GM12878 (cell line): Measurements from ENCODE around the gene ADAM19. TPM values are rescaled to one million over a fixed set of nuclear protein-coding genes. Genes with fewer than 3 reads are reported as not detected.

Source experiments
- ATAC-seq: fragments of 200-7000 bp; cut with Tn5 transposase; 3 replicates; pipeline ENCODE4 v1.9.1; 2020; ENCODE audit warnings: mild to moderate bottlenecking, moderate library complexity
- BruUV-seq: library from RNA; stranded (reverse); fragments of 400-500 nt; replicated peaks from 2 replicates; lab custom pipeline; 2021; lab: Mats Ljungman, UMichigan
- CTCF ChIA-PET: fragments of 300-600 bp; sonication (Branson Sonifier 250); formaldehyde crosslinking; extraction: SDS; loops from one replicate; lab custom pipeline; 2021; ENCODE audit warnings: inconsistent platforms; lab: Yijun Ruan, JAX
- POLR2A ChIA-PET: fragments of 350-600 bp; formaldehyde crosslinking; extraction: SDS; loops from one replicate; lab custom pipeline; 2021; ENCODE audit warnings: inconsistent platforms; lab: Charles Lee
- RAD21 ChIA-PET: fragments of 300-600 bp; sonication (Branson Sonifier 250); formaldehyde crosslinking; loops from one replicate; lab custom pipeline; 2023; ENCODE audit warnings: antibody characterized with exemption; ENCODE audit not compliant: unreplicated experiment; lab: Charles Lee
- SMC1A ChIA-PET: fragments of 300-600 bp; sonication (Branson Sonifier 250); formaldehyde crosslinking; loops from one replicate; lab custom pipeline; 2023; ENCODE audit not compliant: unreplicated experiment, uncharacterized antibody; lab: Charles Lee
- DNase-seq: peaks from one replicate; pipeline ENCODE4 v3.0.0-alpha.2; 2011; ENCODE audit warnings: low read depth, low spot score
- FAIRE-seq: peaks from 3 replicates; lab custom pipeline; 2011; peaks lifted over from hg19 to GRCh38; lab: Jason Lieb, UNC
- H2AFZ ChIP-seq: 2 replicates; pipeline ENCODE4 v1.6.0; 2011; ENCODE audit warnings: low read depth, low read length, control low read depth; ENCODE audit not compliant: control insufficient read depth
- H3K27ac ChIP-seq: 2 replicates; pipeline ENCODE4 v1.5.1; 2011; ENCODE audit warnings: control low read depth; ENCODE audit not compliant: control insufficient read depth, insufficient read depth
- H3K27me3 ChIP-seq, 2 experiments: replicated peaks in 1 of 2; 2 replicates each; pipeline versions ENCODE4 v1.6.0 to v1.6.1; 2011; ENCODE audit warnings: low read length in 1 of 2; ENCODE audit not compliant: control insufficient read depth in 2 of 2, insufficient read depth in 2 of 2
- H3K36me3 ChIP-seq, 2 experiments: 2 replicates each; pipeline ENCODE4 v1.5.1; 2011; ENCODE audit warnings: low read length in 1 of 2; ENCODE audit not compliant: control insufficient read depth in 2 of 2, insufficient read depth in 2 of 2
- H3K4me1 ChIP-seq: 2 replicates; pipeline ENCODE4 v1.6.1; 2011; ENCODE audit warnings: mild to moderate bottlenecking, low read length, moderate library complexity, mixed read lengths; ENCODE audit not compliant: control insufficient read depth, insufficient read depth
- H3K4me2 ChIP-seq: 2 replicates; pipeline ENCODE4 v1.6.0; 2011; ENCODE audit warnings: control low read depth; ENCODE audit not compliant: control insufficient read depth, insufficient read depth
- H3K4me3 ChIP-seq: fragments of 200-600 bp; sonication (generic); 2 replicates; pipeline ENCODE4 v1.5.1; 2016
- H3K79me2 ChIP-seq: 2 replicates; pipeline ENCODE4 v1.6.0; 2011; ENCODE audit warnings: low read length; ENCODE audit not compliant: control insufficient read depth, insufficient read depth
- H3K9ac ChIP-seq: 2 replicates; pipeline ENCODE4 v1.8.0; 2011; ENCODE audit warnings: low read length, control low read depth, mixed read lengths; ENCODE audit not compliant: control insufficient read depth, insufficient read depth
- H3K9me3 ChIP-seq: replicated peaks from 3 replicates; pipeline ENCODE4 v1.5.1; 2011; ENCODE audit warnings: mild to moderate bottlenecking, low read length; ENCODE audit not compliant: control insufficient read depth, insufficient read depth
- H4K20me1 ChIP-seq: 2 replicates; pipeline ENCODE4 v1.6.0; 2011; ENCODE audit not compliant: control insufficient read depth, insufficient read depth
- ATF7 ChIP-seq: fragments of 450-650 bp; IDR thresholded peaks from 2 replicates; pipeline ENCODE4 v1.6.1; 2016; ENCODE audit warnings: low read depth, mild to moderate bottlenecking
- BACH1 ChIP-seq: fragments of 450-650 bp; IDR thresholded peaks from 2 replicates; pipeline ENCODE4 v1.6.1; 2017; ENCODE audit warnings: mild to moderate bottlenecking, borderline replicate concordance
- CREM ChIP-seq: IDR thresholded peaks from 2 replicates; pipeline ENCODE4 v1.6.1; 2014; ENCODE audit warnings: antibody characterized with exemption, low read depth
- ETV6 ChIP-seq, 2 experiments: fragments of 450-650 bp in 1 of 2; IDR thresholded peaks in 1 of 2; conservative IDR thresholded peaks in 1 of 2; 2 replicates each; pipeline ENCODE4 v1.6.1; 2014; ENCODE audit warnings: antibody characterized with exemption in 1 of 2, borderline replicate concordance in 1 of 2, low read depth in 1 of 2, mild to moderate bottlenecking in 1 of 2, moderate library complexity in 1 of 2
- HDGF ChIP-seq: fragments of 450-650 bp; IDR thresholded peaks from 2 replicates; pipeline ENCODE4 v1.6.1; 2016; ENCODE audit warnings: antibody characterized with exemption
- MTA2 ChIP-seq: fragments of 450-650 bp; IDR thresholded peaks from 2 replicates; pipeline ENCODE4 v1.6.1; 2016; ENCODE audit warnings: low read depth, mild to moderate bottlenecking, moderate library complexity
- NFYB ChIP-seq: IDR thresholded peaks from 2 replicates; pipeline ENCODE4 v1.6.1; 2011; ENCODE audit warnings: low read depth, mild to moderate bottlenecking, low read length, improper control_type of control experiment, moderate library complexity; ENCODE audit not compliant: insufficient read depth
- NR2C1 ChIP-seq: fragments of 450-650 bp; IDR thresholded peaks from 2 replicates; pipeline ENCODE4 v1.6.1; 2017; ENCODE audit warnings: antibody characterized with exemption, mild to moderate bottlenecking, moderate library complexity
- PAX5 ChIP-seq: IDR thresholded peaks from 2 replicates; pipeline ENCODE4 v1.6.1; 2011; ENCODE audit warnings: low read depth, low read length, borderline replicate concordance
- RUNX3 ChIP-seq: IDR thresholded peaks from 2 replicates; pipeline ENCODE4 v1.6.1; 2012; ENCODE audit warnings: low read length, inconsistent platforms
- SPI1 ChIP-seq: IDR thresholded peaks from 2 replicates; pipeline ENCODE4 v1.6.1; 2011; ENCODE audit warnings: low read depth, mild to moderate bottlenecking, low read length, moderate library complexity, borderline replicate concordance; ENCODE audit not compliant: insufficient read depth
- TCF12 ChIP-seq: IDR thresholded peaks from 2 replicates; pipeline ENCODE4 v1.6.1; 2011; ENCODE audit warnings: low read depth, mild to moderate bottlenecking, low read length
- TCF3 ChIP-seq: IDR thresholded peaks from 2 replicates; pipeline ENCODE4 v1.6.1; 2012; ENCODE audit warnings: low read depth, mild to moderate bottlenecking, low read length, borderline replicate concordance; ENCODE audit not compliant: insufficient read depth
- ZNF217 ChIP-seq: fragments of 450-650 bp; IDR thresholded peaks from 2 replicates; pipeline ENCODE4 v1.6.1; 2017; ENCODE audit warnings: antibody characterized with exemption, mild to moderate bottlenecking
- WGBS: methylation state at CpG from one replicate; pipeline ENCODE4 v1.1.6; 2016; ENCODE audit warnings: low lambda C conversion rate; ENCODE audit not compliant: insufficient replicate concordance, insufficient coverage; ENCODE audit errors: missing lambda C conversion rate; 5-methylcytosine and 5-hydroxymethylcytosine counted together
- in situ Hi-C: fragments of 300-500 bp; cut with MboI; formaldehyde crosslinking; loops from 9 replicates; pipeline ENCODE4 v1.14.3; 2018; ENCODE audit warnings: mixed read lengths
- intact Hi-C: fragments of 100-400 bp; cut with micrococcal nuclease; formaldehyde crosslinking; loops from one replicate; pipeline ENCODE4 v1.14.2; 2022; ENCODE audit not compliant: unreplicated experiment
- polyA plus RNA-seq, 11 experiments: library from polyadenylated mRNA; depleted of rRNA in 4 of 11; unstranded in 6 of 11; stranded (reverse) in 5 of 11; fragments of >200 nt; fragmentation: Nextera tagmentation in 4 of 11; fragmentation: Illumina TruSeq in 1 of 11; extraction: Ambion mirVana in 4 of 11; extraction: Trizol in 1 of 11; gene quantifications; 1 replicate in 1 of 11; 2 replicates in 10 of 11; pipeline versions ENCODE4 v1.2.1 to v1.2.3, GENCODE V29; 2011 to 2016; ENCODE audit warnings: inconsistent platforms in 2 of 11, missing spikeins in 2 of 11, low read depth in 1 of 11
- total RNA-seq, 4 experiments: library from RNA; depleted of rRNA in 3 of 4; stranded (reverse); fragments of >200 nt in 3 of 4; fragmentation: Illumina TruSeq in 1 of 4; extraction: Trizol in 1 of 4; gene quantifications; 2 replicates each; pipeline versions ENCODE4 v1.2.1 to v1.2.3, GENCODE V29; 2013 to 2021
- TF ChIP-seq, protein P1 (sequence below): fragments of 150-350 bp; IDR thresholded peaks from 2 replicates; pipeline ENCODE4 v1.6.1; 2016; ENCODE audit warnings: low read depth, low read length
- TF ChIP-seq, protein P2 (sequence below): IDR thresholded peaks from 2 replicates; pipeline ENCODE4 v1.6.1; 2011; ENCODE audit warnings: borderline replicate concordance, low read depth, mild to moderate bottlenecking, moderate library complexity, low read length; ENCODE audit not compliant: insufficient read depth, poor library complexity, severe bottlenecking
- TF ChIP-seq, protein P3 (sequence below): fragments of 450-650 bp; IDR thresholded peaks from 2 replicates; pipeline ENCODE4 v1.6.1; 2017; ENCODE audit warnings: antibody characterized with exemption, mild to moderate bottlenecking, moderate library complexity

The ADAM19 gene
- total and polyA plus RNA-seq, 10 of the 15 experiments (the other 5 are each of a cell fraction or from before 2014, with no cell fraction given), result 16.0 to 92.8 (median 44.7) TPM

- intact Hi-C loops, result no loop called here
- Histone ChIP-seq H3K4me1 (peaks cover 63% of the 10 kb centered on the region), H3K9me3 (no peaks in the 10 kb centered on the region; the same call in 2 of the 3 replicates), H2AFZ (peak overlapping the region; percentile 16; the same call in 1 of the 2 replicates), H3K79me2 (no peaks in the 10 kb centered on the region), H4K20me1 (no peaks in the 10 kb centered on the region), H3K4me3 (no peak overlapping the region), H3K27ac (peak overlapping the region; percentile 49), H3K4me2 (0 out of 2 replicates have a peak overlapping the region, but pooled peaks have one; percentile 12), H3K36me3 (no peaks in the 10 kb centered on the region), H3K9ac (no peak overlapping the region), H3K27me3 (no peaks in the 10 kb centered on the region)
- FAIRE-seq (peak; percentile 13), ATAC-seq (peak; percentile 75), DNase-seq (no peak)
- SMC1A ChIA-PET, result interaction anchor here (0.8 kb wide), 1 partner anchor 31 kb away, joined by 4 read pairs; no protein-coding TSS in a partner anchor
- in situ Hi-C loops, result no loop called here
- no TSS peak for BruUV-seq
- RAD21 ChIA-PET, result interaction anchor here (0.6 kb wide), 1 partner anchor 8 kb away, joined by 3 read pairs; no protein-coding TSS in a partner anchor
- CTCF ChIA-PET, result no interaction called here
- 4% methylated on average over 4 of the region's 4 CpGs for WGBS
- POLR2A ChIA-PET, result interaction anchor here (1.0 kb wide), 1 partner anchor 10 kb away, joined by 4 read pairs; no protein-coding TSS in a partner anchor
- peak; percentile 86 for TF ChIP-seq MTA2
- peak in 1 of 2 experiments; percentile 93; a peak in 2 of 4 replicates for TF ChIP-seq ETV6 (conservative IDR thresholded peaks at IDR 0.05 in 1 of 2, IDR thresholded peaks at IDR 0.05 in 1 of 2; ENCODE audit: borderline replicate concordance in 1 of 2, low read depth in 1 of 2)
- peak; percentile 77 for TF ChIP-seq ATF7
- TF ChIP-seq ZNF217, result peak; percentile 55
- no peak for TF ChIP-seq TCF3
- TF ChIP-seq PAX5, result peak; percentile 83; the same call in 1 of the 2 replicates
- no peak for TF ChIP-seq NR2C1
- TF ChIP-seq, protein P1, sequence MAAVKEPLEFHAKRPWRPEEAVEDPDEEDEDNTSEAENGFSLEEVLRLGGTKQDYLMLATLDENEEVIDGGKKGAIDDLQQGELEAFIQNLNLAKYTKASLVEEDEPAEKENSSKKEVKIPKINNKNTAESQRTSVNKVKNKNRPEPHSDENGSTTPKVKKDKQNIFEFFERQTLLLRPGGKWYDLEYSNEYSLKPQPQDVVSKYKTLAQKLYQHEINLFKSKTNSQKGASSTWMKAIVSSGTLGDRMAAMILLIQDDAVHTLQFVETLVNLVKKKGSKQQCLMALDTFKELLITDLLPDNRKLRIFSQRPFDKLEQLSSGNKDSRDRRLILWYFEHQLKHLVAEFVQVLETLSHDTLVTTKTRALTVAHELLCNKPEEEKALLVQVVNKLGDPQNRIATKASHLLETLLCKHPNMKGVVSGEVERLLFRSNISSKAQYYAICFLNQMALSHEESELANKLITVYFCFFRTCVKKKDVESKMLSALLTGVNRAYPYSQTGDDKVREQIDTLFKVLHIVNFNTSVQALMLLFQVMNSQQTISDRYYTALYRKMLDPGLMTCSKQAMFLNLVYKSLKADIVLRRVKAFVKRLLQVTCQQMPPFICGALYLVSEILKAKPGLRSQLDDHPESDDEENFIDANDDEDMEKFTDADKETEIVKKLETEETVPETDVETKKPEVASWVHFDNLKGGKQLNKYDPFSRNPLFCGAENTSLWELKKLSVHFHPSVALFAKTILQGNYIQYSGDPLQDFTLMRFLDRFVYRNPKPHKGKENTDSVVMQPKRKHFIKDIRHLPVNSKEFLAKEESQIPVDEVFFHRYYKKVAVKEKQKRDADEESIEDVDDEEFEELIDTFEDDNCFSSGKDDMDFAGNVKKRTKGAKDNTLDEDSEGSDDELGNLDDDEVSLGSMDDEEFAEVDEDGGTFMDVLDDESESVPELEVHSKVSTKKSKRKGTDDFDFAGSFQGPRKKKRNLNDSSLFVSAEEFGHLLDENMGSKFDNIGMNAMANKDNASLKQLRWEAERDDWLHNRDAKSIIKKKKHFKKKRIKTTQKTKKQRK, result no peak
- peak; percentile 95 for TF ChIP-seq HDGF
- no peak for TF ChIP-seq NFYB
- peak; percentile 54; the same call in 1 of the 2 replicates for TF ChIP-seq TCF12
- TF ChIP-seq CREM, result peak; percentile 59; the same call in 1 of the 2 replicates
- peak; percentile 36; the same call in 1 of the 2 replicates for TF ChIP-seq BACH1
- TF ChIP-seq, protein P2, sequence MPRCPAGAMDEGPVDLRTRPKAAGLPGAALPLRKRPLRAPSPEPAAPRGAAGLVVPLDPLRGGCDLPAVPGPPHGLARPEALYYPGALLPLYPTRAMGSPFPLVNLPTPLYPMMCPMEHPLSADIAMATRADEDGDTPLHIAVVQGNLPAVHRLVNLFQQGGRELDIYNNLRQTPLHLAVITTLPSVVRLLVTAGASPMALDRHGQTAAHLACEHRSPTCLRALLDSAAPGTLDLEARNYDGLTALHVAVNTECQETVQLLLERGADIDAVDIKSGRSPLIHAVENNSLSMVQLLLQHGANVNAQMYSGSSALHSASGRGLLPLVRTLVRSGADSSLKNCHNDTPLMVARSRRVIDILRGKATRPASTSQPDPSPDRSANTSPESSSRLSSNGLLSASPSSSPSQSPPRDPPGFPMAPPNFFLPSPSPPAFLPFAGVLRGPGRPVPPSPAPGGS, result no peak
- peak; percentile 45 for TF ChIP-seq RUNX3
- TF ChIP-seq, protein P3, sequence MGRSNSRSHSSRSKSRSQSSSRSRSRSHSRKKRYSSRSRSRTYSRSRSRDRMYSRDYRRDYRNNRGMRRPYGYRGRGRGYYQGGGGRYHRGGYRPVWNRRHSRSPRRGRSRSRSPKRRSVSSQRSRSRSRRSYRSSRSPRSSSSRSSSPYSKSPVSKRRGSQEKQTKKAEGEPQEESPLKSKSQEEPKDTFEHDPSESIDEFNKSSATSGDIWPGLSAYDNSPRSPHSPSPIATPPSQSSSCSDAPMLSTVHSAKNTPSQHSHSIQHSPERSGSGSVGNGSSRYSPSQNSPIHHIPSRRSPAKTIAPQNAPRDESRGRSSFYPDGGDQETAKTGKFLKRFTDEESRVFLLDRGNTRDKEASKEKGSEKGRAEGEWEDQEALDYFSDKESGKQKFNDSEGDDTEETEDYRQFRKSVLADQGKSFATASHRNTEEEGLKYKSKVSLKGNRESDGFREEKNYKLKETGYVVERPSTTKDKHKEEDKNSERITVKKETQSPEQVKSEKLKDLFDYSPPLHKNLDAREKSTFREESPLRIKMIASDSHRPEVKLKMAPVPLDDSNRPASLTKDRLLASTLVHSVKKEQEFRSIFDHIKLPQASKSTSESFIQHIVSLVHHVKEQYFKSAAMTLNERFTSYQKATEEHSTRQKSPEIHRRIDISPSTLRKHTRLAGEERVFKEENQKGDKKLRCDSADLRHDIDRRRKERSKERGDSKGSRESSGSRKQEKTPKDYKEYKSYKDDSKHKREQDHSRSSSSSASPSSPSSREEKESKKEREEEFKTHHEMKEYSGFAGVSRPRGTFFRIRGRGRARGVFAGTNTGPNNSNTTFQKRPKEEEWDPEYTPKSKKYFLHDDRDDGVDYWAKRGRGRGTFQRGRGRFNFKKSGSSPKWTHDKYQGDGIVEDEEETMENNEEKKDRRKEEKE, result no peak
- TF ChIP-seq SPI1, result peak; percentile 96
Measured at GRCh38 chr5:157602505-157602904, 26.9 kb upstream of the ADAM19 start.
